ENCODE results near the gene TSPYL4. TPM values are rescaled to one million over a fixed set of nuclear protein-coding genes. Genes with fewer than 3 reads are reported as not detected.

Gene TSPYL4
- polyA plus RNA-seq, 1 donor (not counting 4 experiments of a cell fraction or from before 2014, with no cell fraction given), result 8.1 TPM

GRCh38 chr6:116215414-116215813, 38.5 kb downstream of the TSPYL4 start:
- no peak for FAIRE-seq
- Histone ChIP-seq H3K27me3 (ENCODE audit: control insufficient read depth, extremely low read depth, insufficient read depth, low read length) (no peaks in the 10 kb centered on the region), H3K9me3 (ENCODE audit: control insufficient read depth, low read depth, low read length) (no peaks in the 10 kb centered on the region), H3K27ac (ENCODE audit: control insufficient read depth, insufficient read depth, low read length) (no peak overlapping the region), H3K4me2 (ENCODE audit: control insufficient read depth, extremely low read depth, insufficient read depth, low read depth, low read length) (no peak overlapping the region), H2AFZ (ENCODE audit: control insufficient read depth, low read length) (no peak overlapping the region), H4K20me1 (ENCODE audit: control insufficient read depth, extremely low read depth, insufficient read depth, low read length) (no peaks in the 10 kb centered on the region), H3K36me3 (ENCODE audit: control insufficient read depth in 2 of 2, extremely low read depth in 1 of 2, insufficient read depth in 2 of 2, low read length in 2 of 2) (no peaks in the 10 kb centered on the region), H3K9ac (ENCODE audit: control insufficient read depth, extremely low read depth, insufficient read depth, low read length) (no peak overlapping the region), H3K9me1 (ENCODE audit: control insufficient read depth, extremely low read depth, insufficient read depth, low read length) (no peaks in the 10 kb centered on the region), H3K4me1 (ENCODE audit: control insufficient read depth, extremely low read depth, insufficient read depth, low read length) (peaks cover 17% of the 10 kb centered on the region), H3K79me2 (ENCODE audit: control insufficient read depth, insufficient read depth, low read length) (no peaks in the 10 kb centered on the region), H3K4me3 (ENCODE audit: control insufficient read depth in 2 of 3, extremely low read depth in 1 of 3, insufficient read depth in 2 of 3, low read depth in 1 of 3, low read length in 3 of 3) (no peak overlapping the region)
- no peak for DNase-seq (ENCODE audit: low read depth, low spot score)
- TF ChIP-seq EZH2 (IDR thresholded peaks at IDR 0.05; ENCODE audit: low read length) (no peak), CTCF (optimal IDR thresholded peaks at IDR 0.05 in 1 of 3, IDR thresholded peaks at IDR 0.05 in 1 of 3, conservative IDR thresholded peaks at IDR 0.05 in 1 of 3; ENCODE audit: extremely low read depth in 1 of 3, insufficient read depth in 2 of 3, low read length in 3 of 3) (no peak)
- dilution Hi-C loops (cut with MboI; ENCODE audit: extremely low pct_ligation_motif_present, low sequenced_read_pairs), result no loop called here

- H3K27ac ChIP-seq (ENCODE audit: control insufficient read depth, insufficient read depth, low read length), result no peak overlapping the region
- H3K9me1 ChIP-seq (ENCODE audit: control insufficient read depth, extremely low read depth, insufficient read depth, low read length), result no peaks in the 10 kb centered on the region
- H3K79me2 ChIP-seq (ENCODE audit: control insufficient read depth, insufficient read depth, low read length), result no peaks in the 10 kb centered on the region
- H4K20me1 ChIP-seq (ENCODE audit: control insufficient read depth, extremely low read depth, insufficient read depth, low read length), result no peaks in the 10 kb centered on the region
- no peak overlapping the region for H3K4me2 ChIP-seq (ENCODE audit: control insufficient read depth, extremely low read depth, insufficient read depth, low read depth, low read length)
- H3K9ac ChIP-seq (ENCODE audit: control insufficient read depth, extremely low read depth, insufficient read depth, low read length), result no peak overlapping the region
- H3K36me3 ChIP-seq (ENCODE audit: control insufficient read depth in 2 of 2, extremely low read depth in 1 of 2, insufficient read depth in 2 of 2, low read length in 2 of 2), result no peaks in the 10 kb centered on the region
- no peaks in the 10 kb centered on the region for H3K9me3 ChIP-seq (ENCODE audit: control insufficient read depth, low read depth, low read length)
- TF ChIP-seq EZH2 (IDR thresholded peaks at IDR 0.05; ENCODE audit: low read length) (no peak), CTCF (optimal IDR thresholded peaks at IDR 0.05 in 1 of 3, IDR thresholded peaks at IDR 0.05 in 1 of 3, conservative IDR thresholded peaks at IDR 0.05 in 1 of 3; ENCODE audit: extremely low read depth in 1 of 3, insufficient read depth in 2 of 3, low read length in 3 of 3) (no peak)
- dilution Hi-C loops (cut with MboI; ENCODE audit: extremely low pct_ligation_motif_present, low sequenced_read_pairs), result no loop called here
- DNase-seq (ENCODE audit: low read depth, low spot score) (no peak), FAIRE-seq (no peak)
- H3K4me1 ChIP-seq (ENCODE audit: control insufficient read depth, extremely low read depth, insufficient read depth, low read length), result peaks cover 21% of the 10 kb centered on the region
- no peak overlapping the region for H3K4me3 ChIP-seq (ENCODE audit: control insufficient read depth in 2 of 3, extremely low read depth in 1 of 3, insufficient read depth in 2 of 3, low read depth in 1 of 3, low read length in 3 of 3)
- no peaks in the 10 kb centered on the region for H3K27me3 ChIP-seq (ENCODE audit: control insufficient read depth, extremely low read depth, insufficient read depth, low read length)
- H2AFZ ChIP-seq (ENCODE audit: control insufficient read depth, low read length), result no peak overlapping the region
Measured at GRCh38 chr6:116214681-116215080, 39.2 kb downstream of the TSPYL4 start.
